ENCODE data around the gene SIK1. TPM values are rescaled to one million over a fixed set of nuclear protein-coding genes. Genes with fewer than 3 reads are reported as not detected.
A peak's percentile ranks its signal among the peaks of the same experiment; 100 is the strongest.

SIK1 gene
- total and polyA plus RNA-seq, 2 donors (not counting 1 experiment from before 2014, with no cell fraction given): 0.17 to 0.58 TPM

DNA sequence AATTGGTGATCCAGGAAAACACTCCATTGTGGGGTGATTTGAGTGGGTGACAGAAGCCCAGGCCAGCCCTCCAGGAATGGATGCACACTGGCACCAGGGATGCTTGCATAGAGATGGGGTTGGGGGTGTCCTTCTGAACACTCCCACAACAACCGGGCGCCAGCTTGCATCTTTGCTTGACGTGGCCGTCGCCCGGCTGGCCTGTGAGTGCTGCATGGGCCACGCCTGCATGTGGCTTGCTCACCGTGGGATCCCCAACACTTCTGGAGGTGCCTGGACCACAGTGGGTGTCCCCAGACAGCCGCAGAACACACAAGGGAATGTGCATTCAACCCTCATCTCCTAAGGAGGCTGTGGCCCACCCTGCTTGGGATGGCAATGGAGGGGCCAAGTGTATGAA lies 55.1 kb downstream of the SIK1 start:
- Histone ChIP-seq H3K4me3 (replicated peaks in 1 of 4; ENCODE audit: control extremely low read depth in 1 of 4, insufficient read depth in 1 of 4, low read depth in 3 of 4, low read length in 4 of 4) (no peak overlapping the region), H3K27me3 (ENCODE audit: control insufficient read depth, insufficient read depth, low read length) (no peaks in the 10 kb centered on the region), H3K9me3 (ENCODE audit: control insufficient read depth, insufficient read depth, low read depth, low read length) (no peaks in the 10 kb centered on the region), H2AFZ (ENCODE audit: low read length) (no peak overlapping the region), H3K36me3 (ENCODE audit: control insufficient read depth, insufficient read depth, low read length) (no peaks in the 10 kb centered on the region), H3K4me1 (ENCODE audit: control insufficient read depth, extremely low read depth, insufficient read depth, low read length) (no peaks in the 10 kb centered on the region), H3K79me2 (ENCODE audit: control insufficient read depth, insufficient read depth, low read length) (no peaks in the 10 kb centered on the region), H4K20me1 (ENCODE audit: control insufficient read depth, extremely low read depth, insufficient read depth, low read length) (no peaks in the 10 kb centered on the region), H3K4me2 (ENCODE audit: extremely low read depth, insufficient read depth, low read length) (no peak overlapping the region), H3K9ac (ENCODE audit: insufficient read depth, low read length) (no peak overlapping the region), H3K27ac (ENCODE audit: insufficient read depth, low read length) (no peak overlapping the region)
- no peak for TF ChIP-seq EZH2 (IDR thresholded peaks at IDR 0.05; ENCODE audit: low read length, missing control alignments)
- TF ChIP-seq, protein P1, sequence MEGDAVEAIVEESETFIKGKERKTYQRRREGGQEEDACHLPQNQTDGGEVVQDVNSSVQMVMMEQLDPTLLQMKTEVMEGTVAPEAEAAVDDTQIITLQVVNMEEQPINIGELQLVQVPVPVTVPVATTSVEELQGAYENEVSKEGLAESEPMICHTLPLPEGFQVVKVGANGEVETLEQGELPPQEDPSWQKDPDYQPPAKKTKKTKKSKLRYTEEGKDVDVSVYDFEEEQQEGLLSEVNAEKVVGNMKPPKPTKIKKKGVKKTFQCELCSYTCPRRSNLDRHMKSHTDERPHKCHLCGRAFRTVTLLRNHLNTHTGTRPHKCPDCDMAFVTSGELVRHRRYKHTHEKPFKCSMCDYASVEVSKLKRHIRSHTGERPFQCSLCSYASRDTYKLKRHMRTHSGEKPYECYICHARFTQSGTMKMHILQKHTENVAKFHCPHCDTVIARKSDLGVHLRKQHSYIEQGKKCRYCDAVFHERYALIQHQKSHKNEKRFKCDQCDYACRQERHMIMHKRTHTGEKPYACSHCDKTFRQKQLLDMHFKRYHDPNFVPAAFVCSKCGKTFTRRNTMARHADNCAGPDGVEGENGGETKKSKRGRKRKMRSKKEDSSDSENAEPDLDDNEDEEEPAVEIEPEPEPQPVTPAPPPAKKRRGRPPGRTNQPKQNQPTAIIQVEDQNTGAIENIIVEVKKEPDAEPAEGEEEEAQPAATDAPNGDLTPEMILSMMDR (conservative IDR thresholded peaks at IDR 0.05 in 1 of 2, IDR thresholded peaks at IDR 0.05 in 1 of 2; ENCODE audit: low read depth in 1 of 2, low read length in 2 of 2): no peak
- no peak for DNase-seq (ENCODE audit: low read depth in 2 of 2)

DNA sequence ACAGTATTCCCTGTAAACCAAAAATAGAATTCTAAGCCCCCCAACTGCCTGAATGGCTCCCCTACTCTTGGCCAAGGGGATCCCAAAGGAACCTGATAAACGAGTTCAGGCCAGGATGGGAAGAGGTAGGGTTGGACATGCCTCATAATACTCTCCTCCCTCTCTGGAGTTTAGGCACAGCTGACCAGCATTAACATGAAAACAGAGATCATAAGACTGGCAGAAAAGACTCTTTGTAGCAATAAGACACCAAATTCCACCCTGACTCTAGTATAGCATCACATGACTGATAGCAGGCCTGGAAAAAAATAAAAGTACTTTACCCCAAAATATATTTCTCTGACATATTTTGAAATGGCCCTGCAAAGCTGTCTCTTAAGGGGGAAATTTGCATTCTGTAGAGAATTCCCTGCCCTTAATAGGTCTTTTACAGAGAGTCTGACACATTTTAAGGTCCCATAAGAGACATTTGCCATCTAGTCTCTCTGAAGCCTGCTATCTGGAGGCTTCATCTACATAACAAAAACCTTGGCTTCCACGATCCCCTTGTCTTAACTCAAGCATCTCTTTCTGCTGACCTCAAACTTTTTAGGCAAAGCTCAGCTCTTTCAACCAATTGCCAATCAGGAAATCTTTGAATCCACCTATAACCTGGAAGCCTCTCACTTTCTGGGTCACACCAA lies 55.9 kb downstream of the SIK1 start:
- no peak overlapping the region for H2AFZ ChIP-seq (ENCODE audit: low read length)
- H3K4me2 ChIP-seq (ENCODE audit: extremely low read depth, insufficient read depth, low read length): no peak overlapping the region
- H4K20me1 ChIP-seq (ENCODE audit: control insufficient read depth, extremely low read depth, insufficient read depth, low read length): no peaks in the 10 kb centered on the region
- no peak for DNase-seq (ENCODE audit: low read depth in 2 of 2)
- no peaks in the 10 kb centered on the region for H3K27me3 ChIP-seq (ENCODE audit: control insufficient read depth, insufficient read depth, low read length)
- H3K9ac ChIP-seq (ENCODE audit: insufficient read depth, low read length): no peak overlapping the region
- H3K9me3 ChIP-seq (ENCODE audit: control insufficient read depth, insufficient read depth, low read depth, low read length): no peaks in the 10 kb centered on the region
- no peak overlapping the region for H3K27ac ChIP-seq (ENCODE audit: insufficient read depth, low read length)
- H3K36me3 ChIP-seq (ENCODE audit: control insufficient read depth, insufficient read depth, low read length): no peaks in the 10 kb centered on the region
- H3K4me1 ChIP-seq (ENCODE audit: control insufficient read depth, extremely low read depth, insufficient read depth, low read length): no peaks in the 10 kb centered on the region
- H3K79me2 ChIP-seq (ENCODE audit: control insufficient read depth, insufficient read depth, low read length): no peaks in the 10 kb centered on the region
- TF ChIP-seq, protein P1 (conservative IDR thresholded peaks at IDR 0.05 in 1 of 2, IDR thresholded peaks at IDR 0.05 in 1 of 2; ENCODE audit: low read depth in 1 of 2, low read length in 2 of 2): no peak
- no peak for TF ChIP-seq EZH2 (IDR thresholded peaks at IDR 0.05; ENCODE audit: low read length, missing control alignments)
- no peak overlapping the region for H3K4me3 ChIP-seq (replicated peaks in 1 of 4; ENCODE audit: control extremely low read depth in 1 of 4, insufficient read depth in 1 of 4, low read depth in 3 of 4, low read length in 4 of 4)

GRCh38 chr21:43370091-43370658 lies 56.8 kb downstream of the SIK1 start:
- H3K4me2 ChIP-seq (ENCODE audit: extremely low read depth, insufficient read depth, low read length): no peak overlapping the region
- no peak overlapping the region for H3K4me3 ChIP-seq (replicated peaks in 1 of 4; ENCODE audit: control extremely low read depth in 1 of 4, insufficient read depth in 1 of 4, low read depth in 3 of 4, low read length in 4 of 4)

More at GRCh38 chr21:43370091-43370658, 56.8 kb downstream of the SIK1 start:
- Histone ChIP-seq H3K9ac (ENCODE audit: insufficient read depth, low read length) (no peak overlapping the region), H3K27me3 (ENCODE audit: control insufficient read depth, insufficient read depth, low read length) (no peaks in the 10 kb centered on the region), H4K20me1 (ENCODE audit: control insufficient read depth, extremely low read depth, insufficient read depth, low read length) (no peaks in the 10 kb centered on the region), H3K9me3 (ENCODE audit: control insufficient read depth, insufficient read depth, low read depth, low read length) (no peaks in the 10 kb centered on the region), H3K27ac (ENCODE audit: insufficient read depth, low read length) (no peak overlapping the region), H3K4me1 (ENCODE audit: control insufficient read depth, extremely low read depth, insufficient read depth, low read length) (no peaks in the 10 kb centered on the region), H2AFZ (ENCODE audit: low read length) (no peak overlapping the region), H3K36me3 (ENCODE audit: control insufficient read depth, insufficient read depth, low read length) (no peaks in the 10 kb centered on the region), H3K79me2 (ENCODE audit: control insufficient read depth, insufficient read depth, low read length) (no peaks in the 10 kb centered on the region)
- TF ChIP-seq EZH2 (IDR thresholded peaks at IDR 0.05; ENCODE audit: low read length, missing control alignments): no peak
- TF ChIP-seq, protein P1 (conservative IDR thresholded peaks at IDR 0.05 in 1 of 2, IDR thresholded peaks at IDR 0.05 in 1 of 2; ENCODE audit: low read depth in 1 of 2, low read length in 2 of 2): no peak
- peak; percentile 9 to 48 for DNase-seq (ENCODE audit: low read depth in 2 of 2)

Data from fibroblast of lung (primary cell).